ENCODE data around the gene ALK.

The ALK gene

GRCh38 chr2:29610569-29610968 is 310.8 kb downstream of the ALK start:
- DNase-seq (ENCODE audit: low spot score) = no peak

DNA sequence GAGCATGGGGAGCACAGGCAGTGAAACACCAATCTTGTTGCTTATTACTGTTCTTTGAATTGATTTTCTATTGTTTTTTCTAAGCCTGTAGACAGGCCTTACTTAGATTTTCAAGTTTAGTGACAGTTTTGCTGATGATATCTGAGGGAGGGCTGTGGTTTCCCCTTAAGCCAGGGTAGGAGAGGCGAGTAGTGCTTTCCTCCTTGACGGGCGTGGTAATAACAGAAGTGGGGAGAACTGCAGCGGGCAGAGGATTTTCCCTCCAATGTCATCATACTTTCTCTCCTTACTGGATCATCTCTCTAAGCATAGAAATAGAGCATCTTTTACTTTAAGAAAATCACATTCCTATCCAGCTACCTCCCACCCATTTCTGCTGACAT is 314.4 kb downstream of the ALK start:
- no peak for DNase-seq (ENCODE audit: low spot score)

DNA sequence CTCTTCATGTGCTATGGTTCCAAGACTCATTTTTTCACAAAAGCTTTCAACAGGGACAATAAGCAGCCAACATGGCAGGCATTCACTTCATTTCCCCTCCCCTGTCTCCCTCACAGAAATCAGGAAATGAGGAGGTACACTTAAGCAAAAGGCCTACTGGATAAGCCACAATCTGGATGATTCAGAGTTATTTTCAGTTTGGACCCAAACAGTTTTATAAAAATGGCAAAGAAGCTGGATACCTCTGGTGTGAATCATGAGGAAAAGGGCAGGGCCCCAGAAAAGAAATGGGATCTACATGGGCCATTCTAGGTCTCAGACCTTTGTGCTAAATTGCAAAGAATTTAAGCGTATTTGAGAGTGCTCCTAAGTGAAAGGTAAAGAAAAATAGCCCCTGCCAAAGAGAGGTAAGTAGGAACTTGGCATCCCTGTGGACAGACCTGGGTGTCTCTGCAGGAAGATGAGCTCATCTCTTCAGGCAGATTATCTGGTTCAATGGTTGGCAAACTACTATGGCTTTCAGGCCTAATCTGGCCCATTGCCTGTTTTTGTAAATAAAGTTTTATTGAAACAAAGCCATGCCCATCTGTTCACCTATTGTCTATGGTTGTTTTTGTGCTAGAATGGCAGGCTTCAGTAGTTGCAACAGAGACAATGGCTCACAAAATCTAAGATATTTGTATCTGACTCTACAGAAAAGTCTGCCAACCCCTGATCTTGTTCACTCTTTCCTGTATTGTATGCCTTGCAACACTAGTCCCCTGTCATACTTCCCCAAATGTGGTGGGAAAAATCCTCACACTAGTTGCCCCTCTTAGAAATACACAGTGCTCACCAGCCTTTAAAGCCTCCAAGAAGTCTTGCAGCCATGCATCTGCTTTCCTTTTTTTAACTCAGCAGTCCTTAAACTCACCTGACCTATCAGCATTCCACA is 315.0 kb downstream of the ALK start:
- DNase-seq (ENCODE audit: low spot score) = no peak

DNA sequence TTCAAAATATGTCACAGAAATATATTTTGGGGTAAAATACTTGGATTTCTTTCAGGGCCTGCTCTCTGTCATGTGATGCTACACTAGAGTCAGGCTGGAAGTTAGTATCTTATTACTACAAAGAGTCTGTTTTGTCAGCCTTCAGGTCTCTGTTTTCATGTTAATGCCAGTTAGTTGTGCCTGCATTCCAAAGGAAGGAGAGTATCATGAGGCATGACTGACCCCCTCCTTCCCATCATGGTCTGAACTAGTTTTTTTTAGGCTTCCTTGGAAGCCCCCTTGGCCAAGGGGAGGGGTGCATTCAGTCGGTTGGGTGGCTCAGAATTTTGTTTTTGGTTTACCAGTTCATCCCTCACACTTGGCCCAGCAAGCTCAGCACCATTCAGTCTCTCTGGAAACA is 318.0 kb downstream of the ALK start:
- no peak for DNase-seq (ENCODE audit: low spot score)

DNA sequence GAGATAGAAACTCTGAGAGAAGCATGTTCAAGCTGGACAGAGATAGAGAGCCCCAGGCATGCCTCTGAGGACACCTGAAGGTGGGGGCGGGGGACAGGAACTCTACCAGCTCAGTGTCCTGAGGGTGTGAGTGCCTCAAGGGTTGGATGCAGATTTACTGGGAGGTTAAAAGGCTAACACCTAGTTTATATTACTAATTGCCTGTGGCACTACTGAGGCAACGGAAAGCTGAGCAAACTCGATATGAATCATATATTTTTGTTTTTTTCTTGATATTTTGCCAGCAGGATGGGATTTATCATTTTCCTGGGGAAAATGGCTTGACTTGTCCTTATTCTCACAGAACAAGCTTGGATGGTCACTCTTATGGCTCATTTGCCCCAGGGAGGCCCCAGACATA is 319.5 kb downstream of the ALK start:
- DNase-seq (ENCODE audit: low spot score) = no peak

- no peak for DNase-seq (ENCODE audit: low spot score)
These were observed 320.1 kb downstream of the ALK start for GRCh38 chr2:29601321-29601720.

DNA sequence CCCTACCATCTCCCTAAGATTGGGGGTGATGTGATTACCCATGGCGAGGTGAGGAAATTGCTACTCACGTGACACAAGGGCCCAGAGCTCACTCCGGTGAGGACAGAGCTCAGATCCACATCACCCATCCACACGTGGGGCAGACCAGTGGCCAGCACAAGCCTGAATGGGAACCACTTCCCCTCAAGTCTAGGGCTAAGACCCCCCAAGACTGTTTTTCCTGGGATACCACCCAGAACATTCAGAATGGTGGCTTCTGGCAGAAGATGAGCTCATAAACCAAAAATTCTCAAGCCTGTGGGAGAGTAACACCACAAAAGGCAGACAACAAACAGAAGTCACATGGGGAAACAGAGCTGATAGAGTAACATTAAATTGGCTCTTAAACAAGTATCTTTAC is 321.4 kb downstream of the ALK start:
- DNase-seq (ENCODE audit: low spot score) = no peak

DNA sequence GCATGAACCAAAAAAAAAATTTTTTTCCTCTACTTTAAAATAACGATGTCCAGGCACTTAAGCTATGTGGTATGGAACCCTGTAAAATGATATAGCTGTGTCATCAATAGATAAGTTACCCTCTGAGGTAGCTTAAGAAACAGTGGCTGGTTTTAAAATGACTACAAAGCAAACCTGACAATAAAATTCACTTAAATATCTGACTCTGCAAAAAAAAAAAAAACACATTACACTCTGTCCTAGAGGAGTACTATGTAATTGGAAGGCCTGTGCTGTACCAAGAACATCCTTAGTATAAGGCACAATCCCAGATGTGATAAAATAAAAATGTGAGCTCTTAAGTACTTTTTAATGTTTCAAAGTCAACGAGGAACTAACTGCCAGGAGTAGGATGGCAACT is 322.4 kb downstream of the ALK start:
- no peak for DNase-seq (ENCODE audit: low spot score)

DNA sequence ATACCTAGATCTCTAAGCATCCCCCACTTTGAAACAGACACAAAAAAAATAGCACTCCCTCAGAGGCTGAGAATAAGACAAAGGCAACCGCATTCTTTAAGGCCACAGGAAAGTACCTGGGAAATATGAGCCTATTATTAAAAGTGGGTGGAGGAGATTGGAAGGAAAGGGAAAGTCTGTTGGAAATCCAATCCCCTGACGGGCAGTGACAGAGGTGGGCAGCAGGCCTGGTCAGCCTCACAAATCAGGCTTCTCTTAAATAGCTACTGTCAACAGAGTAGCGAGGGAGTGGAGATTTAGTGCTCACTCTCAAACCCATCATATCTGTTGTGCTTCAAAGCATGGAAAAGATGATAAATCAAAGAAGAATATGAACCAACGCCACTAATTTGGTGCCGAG is 324.4 kb downstream of the ALK start:
- no peak for DNase-seq (ENCODE audit: low spot score)

DNA sequence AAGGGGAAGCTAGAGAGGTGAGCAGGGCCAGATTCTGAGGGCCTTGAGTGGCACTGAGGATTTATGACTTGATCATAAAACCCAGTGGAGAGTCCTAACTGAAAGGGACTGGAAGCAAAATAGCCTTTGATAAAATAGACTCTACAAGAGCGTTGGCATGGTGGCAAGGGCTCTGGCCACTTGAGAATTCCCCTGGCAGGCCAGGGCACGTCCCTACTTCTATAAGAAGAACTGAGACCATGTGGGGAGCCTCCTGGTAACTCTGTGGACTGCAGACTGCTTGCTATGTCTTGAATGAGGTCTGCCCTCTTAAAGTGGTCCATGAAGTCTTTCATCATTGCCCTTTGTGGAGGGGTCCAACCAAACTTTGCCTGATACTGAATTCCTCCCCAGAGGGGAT is 324.8 kb downstream of the ALK start:
- DNase-seq (ENCODE audit: low spot score) = no peak

DNA sequence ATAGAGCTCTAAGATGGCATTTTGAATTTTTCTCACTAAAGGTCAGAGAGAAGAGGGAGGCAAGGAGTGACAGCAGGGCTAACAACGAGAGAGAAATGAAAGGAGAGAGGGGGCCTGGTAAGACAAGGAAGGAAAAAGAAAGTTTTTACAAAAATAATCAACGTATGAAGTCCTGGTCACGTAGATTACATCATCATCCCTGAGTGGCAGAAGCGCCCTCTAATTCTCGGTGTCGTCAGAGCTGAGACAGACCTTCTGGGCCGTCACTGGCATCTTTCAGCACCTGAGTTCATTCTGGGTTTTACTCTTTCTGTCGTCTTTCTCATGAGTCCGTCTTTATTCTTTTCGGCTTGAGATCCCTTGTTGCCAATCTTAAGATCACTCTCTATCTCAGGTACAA is 329.8 kb downstream of the ALK start:
- DNase-seq (ENCODE audit: low spot score) = no peak

DNA sequence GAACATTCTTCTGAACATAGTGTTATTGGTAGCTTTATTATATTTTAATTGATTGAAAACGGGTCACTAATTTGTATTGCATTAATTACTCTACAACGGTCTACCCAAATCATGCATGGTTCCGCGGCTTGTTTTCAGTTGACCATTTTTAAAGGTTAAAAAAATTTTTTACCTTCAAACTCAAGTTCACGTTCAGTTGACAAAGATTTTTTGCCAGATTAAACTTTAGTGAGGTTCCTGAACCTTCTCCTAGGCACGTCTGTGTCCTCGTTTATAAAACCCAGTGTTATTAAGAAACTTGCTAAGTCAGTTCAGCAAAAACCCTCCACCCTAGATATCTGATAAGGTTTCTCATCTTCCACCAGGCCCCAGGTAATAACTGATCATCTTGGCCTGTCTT is 331.2 kb downstream of the ALK start:
- DNase-seq (ENCODE audit: low spot score) = no peak

- no peak for DNase-seq (ENCODE audit: low spot score)
These were observed 331.8 kb downstream of the ALK start for GRCh38 chr2:29589440-29590103.

GRCh38 chr2:29587402-29588190 is 333.8 kb downstream of the ALK start:
- no peak for DNase-seq (ENCODE audit: low spot score)

GRCh38 chr2:29586919-29587318 is 334.5 kb downstream of the ALK start:
- no peak for DNase-seq (ENCODE audit: low spot score)

DNA sequence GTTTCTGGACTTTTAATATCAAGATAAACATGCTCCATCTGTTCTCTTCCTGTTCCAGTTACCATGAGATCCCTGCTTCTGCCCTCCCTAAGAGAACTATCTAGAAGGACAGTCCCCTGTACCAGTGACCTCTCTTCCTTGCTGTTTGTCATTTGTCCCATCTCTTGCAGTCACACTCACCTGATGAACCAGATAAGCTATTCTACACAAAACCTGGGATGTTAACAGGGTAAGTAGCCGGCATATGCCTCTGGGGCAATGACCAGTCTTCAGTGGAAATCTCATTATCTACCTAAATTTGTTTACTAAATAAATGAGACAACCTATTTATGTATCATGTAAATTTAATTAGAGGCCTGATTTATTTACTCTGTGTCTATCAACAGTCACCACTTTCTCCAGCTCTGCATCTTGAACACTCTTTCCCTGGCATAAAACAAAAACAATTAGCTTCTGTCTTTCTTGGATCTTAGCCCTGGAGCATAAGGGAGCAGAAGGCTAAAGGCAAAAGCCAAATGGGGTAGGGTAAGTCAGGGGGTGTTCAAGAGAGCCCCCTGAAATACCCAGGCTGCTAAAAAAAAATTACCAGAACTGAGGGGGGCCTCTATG is 337.7 kb downstream of the ALK start:
- DNase-seq (ENCODE audit: low spot score) = no peak

- no peak for DNase-seq (ENCODE audit: low spot score)
These were observed 338.3 kb downstream of the ALK start for GRCh38 chr2:29583104-29583503.

DNA sequence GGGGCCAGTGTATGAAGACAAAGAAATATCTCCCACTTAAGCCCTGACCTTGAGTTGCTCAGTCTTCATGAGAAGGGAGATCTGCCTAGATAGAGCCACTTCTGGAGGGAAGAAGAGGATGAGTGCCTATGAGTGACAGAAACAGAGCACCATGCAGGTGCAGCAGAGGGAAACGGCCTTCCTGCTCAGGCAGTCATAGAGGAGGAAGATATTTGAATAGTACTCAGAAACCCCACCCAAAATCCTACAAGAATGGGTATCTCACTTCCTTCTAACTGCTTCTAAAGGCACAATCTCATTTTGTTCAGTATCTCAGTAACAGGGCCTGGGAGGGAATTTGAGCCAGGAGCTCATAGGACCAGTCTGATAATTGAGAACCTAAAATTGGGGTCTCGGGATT is 339.3 kb downstream of the ALK start:
- DNase-seq (ENCODE audit: low spot score) = no peak

DNA sequence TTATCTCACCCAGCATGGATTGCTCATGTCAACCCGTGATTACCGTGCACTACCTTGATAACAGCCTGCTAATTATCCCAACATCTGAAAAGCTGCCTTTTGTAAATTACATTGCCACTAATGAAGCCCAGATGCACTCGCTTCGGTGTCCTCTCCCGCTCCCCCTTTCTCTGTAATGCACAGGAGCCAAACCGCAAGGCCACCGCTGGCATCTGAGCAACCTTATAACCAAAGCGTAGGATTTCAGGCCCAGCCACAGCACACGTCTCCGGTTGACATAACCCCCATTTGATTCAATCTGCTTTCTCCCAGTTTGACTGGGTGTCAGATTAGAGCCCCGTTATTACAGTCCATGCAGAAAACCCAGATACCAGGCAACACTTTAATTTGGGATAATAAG is 341.2 kb downstream of the ALK start:
- no peak for DNase-seq (ENCODE audit: low spot score)

DNA sequence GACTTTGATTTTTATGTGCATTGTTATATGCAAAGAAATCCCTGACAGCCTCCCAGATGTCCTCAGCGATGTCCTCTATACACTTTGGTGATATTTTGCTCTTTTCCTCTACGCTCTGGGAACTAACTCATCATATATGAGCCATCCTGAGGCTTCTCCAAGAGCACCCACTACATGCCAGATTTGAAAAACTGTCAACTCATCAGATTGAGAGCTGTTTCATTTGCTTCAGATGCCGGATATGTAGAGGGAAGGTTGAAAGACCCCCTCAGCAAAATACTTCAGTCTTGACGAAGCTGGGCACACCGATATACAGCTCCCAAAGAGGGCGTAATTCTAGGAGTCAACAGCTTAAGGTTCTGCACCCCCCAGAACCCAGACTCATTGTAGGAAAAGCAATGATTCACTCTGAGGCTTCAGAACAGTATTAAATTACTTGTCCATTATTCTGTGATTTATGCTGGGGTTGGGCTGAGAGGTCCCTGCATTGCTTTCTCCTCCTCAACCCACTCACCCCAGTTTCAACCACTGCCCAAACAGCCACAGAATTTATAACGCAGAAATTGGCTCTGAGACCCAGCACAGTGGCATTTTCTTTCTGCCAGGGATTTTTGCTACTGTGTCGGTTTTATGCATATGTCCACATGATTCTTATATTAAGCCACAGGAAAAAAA is 341.8 kb downstream of the ALK start:
- DNase-seq (ENCODE audit: low spot score) = no peak

DNA sequence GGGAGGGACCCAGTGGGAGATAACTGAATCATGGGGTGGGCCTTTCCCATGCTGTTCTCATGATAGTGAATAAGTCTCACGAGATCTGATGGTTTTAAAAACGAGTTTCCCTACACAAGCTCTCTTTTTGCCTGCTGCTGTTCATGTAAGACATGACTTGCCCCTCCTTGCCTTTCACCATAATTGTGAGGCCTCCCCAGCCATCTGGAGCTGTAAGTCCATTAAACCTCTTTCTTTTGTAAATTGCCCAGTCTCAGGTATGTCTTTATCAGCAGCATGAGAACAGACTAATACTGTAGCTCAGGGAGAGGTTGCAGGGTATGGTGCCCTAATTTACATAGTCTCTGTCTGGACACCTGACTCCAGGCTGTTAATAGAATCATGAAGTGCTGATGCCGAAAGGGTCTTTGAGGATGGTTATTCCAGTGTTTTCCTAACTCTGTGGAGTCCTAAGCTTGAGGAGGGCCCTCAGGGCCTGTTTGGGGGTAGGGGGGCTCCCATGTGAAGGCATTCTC is 343.2 kb downstream of the ALK start:
- no peak for DNase-seq (ENCODE audit: low spot score)

DNA sequence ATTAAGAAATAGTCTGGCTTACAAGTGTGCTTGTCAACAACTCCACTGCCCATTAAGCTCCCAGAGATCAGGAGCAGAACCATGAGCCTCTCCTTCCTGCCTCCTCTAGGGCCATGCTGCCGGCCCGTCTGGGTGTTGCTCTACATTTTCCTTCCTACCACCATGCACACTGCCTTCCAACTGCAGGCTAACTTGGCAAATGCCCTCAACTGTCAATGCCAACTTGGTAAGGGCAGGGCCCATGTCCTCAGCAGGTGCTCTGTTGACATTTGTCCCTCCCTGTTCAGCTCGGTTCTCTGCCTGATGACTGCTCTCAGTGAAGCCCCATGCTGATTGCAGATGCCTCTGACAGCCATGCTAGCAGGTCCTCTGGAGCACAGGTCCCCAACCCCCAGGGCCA is 345.2 kb downstream of the ALK start:
- no peak for DNase-seq (ENCODE audit: low spot score)

Data from HuH-7.5 (cell line).